Measurements from ENCODE around the gene MATCAP1.

- TF ChIP-seq CTCF (IDR thresholded peaks at IDR 0.05) (no peak), POLR2A (IDR thresholded peaks at IDR 0.05) (no peak)
These were observed 7.1 kb downstream of the MATCAP1 start for GRCh38 chr16:67176662-67177061.

Data from body of pancreas (tissue), 4 donors.